OCI-LY7 (cell line): ENCODE measurements around the gene SLC30A4. TPM values are rescaled to one million over a fixed set of nuclear protein-coding genes. Genes with fewer than 3 reads are reported as not detected.
A peak's percentile ranks its signal among the peaks of the same experiment; 100 is the strongest.

Experiments used
- BruUV-seq: library from RNA; stranded (reverse); fragments of 400-500 nt; replicated peaks from 2 replicates; lab custom pipeline; 2021; lab: Mats Ljungman, UMichigan
- CTCF ChIA-PET: fragments of 300-600 bp; sonication (Branson Sonifier 250); formaldehyde crosslinking; loops from one replicate; lab custom pipeline; 2022; ENCODE audit warnings: antibody characterized with exemption; ENCODE audit not compliant: unreplicated experiment; lab: Charles Lee
- POLR2A ChIA-PET: fragments of 300-600 bp; sonication (Branson Sonifier 250); formaldehyde crosslinking; loops from one replicate; lab custom pipeline; 2022; ENCODE audit warnings: antibody characterized with exemption; lab: Charles Lee
- DNase-seq: peaks from one replicate; pipeline ENCODE4 v3.0.0-alpha.2; 2015; ENCODE audit warnings: low spot score
- H2AFZ ChIP-seq: fragments of 200-600 bp; sonication (generic), shearing (Covaris generic); 2 replicates; pipeline ENCODE4 v1.6.1; 2014; ENCODE audit warnings: mild to moderate bottlenecking, antibody characterized with exemption, low read length, moderate library complexity
- H3K27ac ChIP-seq: fragments of 200-600 bp; sonication (generic); 2 replicates; pipeline ENCODE4 v1.5.1; 2014; ENCODE audit warnings: mixed run types, low read depth, mild to moderate bottlenecking, moderate library complexity, low read length, inconsistent platforms; ENCODE audit not compliant: poor library complexity, severe bottlenecking
- H3K36me3 ChIP-seq: fragments of 200-600 bp; sonication (generic); 2 replicates; pipeline ENCODE4 v1.6.1; 2014; ENCODE audit warnings: mild to moderate bottlenecking, antibody characterized with exemption, low read length, moderate library complexity, mixed read lengths; ENCODE audit not compliant: insufficient read depth
- H3K4me1 ChIP-seq: fragments of 200-600 bp; sonication (generic); 2 replicates; pipeline ENCODE4 v1.5.1; 2014; ENCODE audit warnings: mild to moderate bottlenecking, low read length; ENCODE audit not compliant: insufficient read depth, poor library complexity, severe bottlenecking
- H3K4me2 ChIP-seq: fragments of 200-600 bp; sonication (generic); 2 replicates; pipeline ENCODE4 v1.6.1; 2014; ENCODE audit warnings: mild to moderate bottlenecking, low read length
- H3K4me3 ChIP-seq: fragments of 200-600 bp; sonication (generic); 2 replicates; pipeline ENCODE4 v1.5.1; 2014; ENCODE audit warnings: mild to moderate bottlenecking, low read depth, low read length; ENCODE audit not compliant: poor library complexity, severe bottlenecking
- H3K79me2 ChIP-seq: fragments of 200-600 bp; sonication (generic); 2 replicates; pipeline ENCODE4 v1.6.1; 2016; ENCODE audit warnings: low read depth, mild to moderate bottlenecking, low read length, moderate library complexity, mixed read lengths; ENCODE audit not compliant: insufficient read depth
- H3K9me2 ChIP-seq: fragments of 200-600 bp; sonication (generic); 2 replicates; pipeline ENCODE4 v1.6.1; 2016; ENCODE audit warnings: mild to moderate bottlenecking, low read length, mixed read lengths; ENCODE audit not compliant: insufficient read depth
- H3K9me3 ChIP-seq: fragments of 200-600 bp; sonication (generic); 2 replicates; pipeline ENCODE4 v1.6.1; 2014; ENCODE audit warnings: mild to moderate bottlenecking, mixed run types, low read length, mixed read lengths
- H4K20me1 ChIP-seq: fragments of 200-600 bp; sonication (generic); 2 replicates; pipeline ENCODE4 v1.6.1; 2014; ENCODE audit warnings: mild to moderate bottlenecking, antibody characterized with exemption, low read length, moderate library complexity, mixed read lengths; ENCODE audit not compliant: insufficient read depth
- CTCF ChIP-seq: fragments of 200-600 bp; sonication (generic); conservative IDR thresholded peaks from 2 replicates; pipeline ENCODE4 v1.5.1; 2014; ENCODE audit warnings: mild to moderate bottlenecking, antibody characterized with exemption, low read length, moderate library complexity, mixed read lengths
- EZH2phosphoT487 ChIP-seq: fragments of 200-600 bp; sonication (generic); IDR thresholded peaks from 2 replicates; pipeline ENCODE4 v1.6.1; 2018; ENCODE audit warnings: low read depth, borderline replicate concordance, mild to moderate bottlenecking, mixed run types, antibody characterized with exemption, low read length, moderate library complexity, mixed read lengths
- intact Hi-C: fragments of 100-400 bp; cut with micrococcal nuclease; formaldehyde crosslinking; loops from one replicate; pipeline ENCODE4 v1.10.0; 2022; ENCODE audit not compliant: unreplicated experiment
- total RNA-seq, 2 experiments: library from RNA; depleted of rRNA in 1 of 2; stranded (reverse); fragments of >200 nt in 1 of 2; shearing (Covaris generic) in 1 of 2; gene quantifications; 2 replicates each; pipeline ENCODE4 v1.2.3, GENCODE V29; 2014 to 2022

The SLC30A4 gene
- total RNA-seq, 2 experiments from 2014 or later = 0.13 to 3.5 TPM

- Histone ChIP-seq H3K4me1 (no peaks in the 10 kb centered on the region), H3K79me2 (no peaks in the 10 kb centered on the region), H3K4me3 (no peak overlapping the region), H3K4me2 (no peak overlapping the region), H2AFZ (no peak overlapping the region), H3K9me3 (no peaks in the 10 kb centered on the region), H3K27ac (no peak overlapping the region), H4K20me1 (no peaks in the 10 kb centered on the region), H3K9me2 (no peaks in the 10 kb centered on the region), H3K36me3 (no peaks in the 10 kb centered on the region)
- TF ChIP-seq EZH2phosphoT487 (no peak), CTCF (no peak)
- no peak for DNase-seq
- intact Hi-C loops = no loop called here
- ChIA-PET POLR2A (interaction anchor here (0.9 kb wide), 1 partner anchor 44 kb away, joined by 4 read pairs; no protein-coding TSS in a partner anchor), CTCF (no interaction called here)
- no TSS peak for BruUV-seq
Measured at GRCh38 chr15:45469027-45469426, 53.5 kb downstream of the SLC30A4 start.

- H3K27ac ChIP-seq = no peak overlapping the region
- H3K9me3 ChIP-seq = no peaks in the 10 kb centered on the region
- intact Hi-C loops = no loop called here
- POLR2A ChIA-PET = interaction anchor here (0.6 to 0.9 kb wide), 2 partner anchors 45 to 119 kb away, joined by 4 read pairs; partner anchors contain the start of gene BLOC1S6
- no peak overlapping the region for H3K4me2 ChIP-seq
- H3K9me2 ChIP-seq = no peaks in the 10 kb centered on the region
- CTCF ChIA-PET = no interaction called here
- no peak overlapping the region for H2AFZ ChIP-seq
- H3K36me3 ChIP-seq = no peaks in the 10 kb centered on the region
- H4K20me1 ChIP-seq = no peaks in the 10 kb centered on the region
- no TSS peak for BruUV-seq
- no peaks in the 10 kb centered on the region for H3K4me1 ChIP-seq
- no peak overlapping the region for H3K4me3 ChIP-seq
- no peak for DNase-seq
- TF ChIP-seq EZH2phosphoT487 = no peak
- no peak for TF ChIP-seq CTCF
- H3K79me2 ChIP-seq = no peaks in the 10 kb centered on the region
Measured at GRCh38 chr15:45468294-45468693, 54.3 kb downstream of the SLC30A4 start.

GRCh38 chr15:45458746-45459403, 63.7 kb downstream of the SLC30A4 start:
- BruUV-seq = no TSS peak
- Histone ChIP-seq H3K27ac (peak overlapping the region; percentile 63), H2AFZ (peak overlapping the region; percentile 97), H3K4me1 (peaks cover 29% of the 10 kb centered on the region), H3K79me2 (no peaks in the 10 kb centered on the region), H3K36me3 (no peaks in the 10 kb centered on the region), H3K4me2 (peak overlapping the region; percentile 81), H3K4me3 (peak overlapping the region; percentile 67), H4K20me1 (no peaks in the 10 kb centered on the region), H3K9me3 (no peaks in the 10 kb centered on the region), H3K9me2 (no peaks in the 10 kb centered on the region)
- intact Hi-C loops = loop anchor here (1.0 to 5.0 kb wide), 5 partner anchors 63 to 332 kb away; partner anchors contain the start of genes DUOX1, DUOXA1 and SLC30A4
- CTCF ChIA-PET = no interaction called here
- TF ChIP-seq CTCF (peak; percentile 91), EZH2phosphoT487 (no peak)
- DNase-seq = peak; percentile 74
- POLR2A ChIA-PET = interaction anchor here (0.6 to 0.7 kb wide), 2 partner anchors 28 to 57 kb away, joined by 3 read pairs; a partner anchor contains a TSS
